BJ (cell line): ENCODE data around the gene MRPL27. TPM values are rescaled to one million over a fixed set of nuclear protein-coding genes. Genes with fewer than 3 reads are reported as not detected.

Experiments used
- CTCF ChIA-PET: fragments of 350-600 bp; formaldehyde crosslinking; extraction: SDS; loops from one replicate; lab custom pipeline; 2021; ENCODE audit warnings: antibody characterized with exemption, inconsistent platforms; lab: Yijun Ruan, JAX
- POLR2A ChIA-PET: fragments of 300-600 bp; sonication (Branson Sonifier 250); formaldehyde crosslinking; extraction: SDS; loops from one replicate; lab custom pipeline; 2021; ENCODE audit warnings: antibody characterized with exemption; lab: Charles Lee
- DNase-seq: peaks from one replicate; pipeline ENCODE4 v3.0.0-alpha.2; 2011; ENCODE audit warnings: low read depth
- H3K27me3 ChIP-seq: 2 replicates; pipeline ENCODE4 v1.6.0; 2011; ENCODE audit warnings: low read length; ENCODE audit not compliant: control insufficient read depth, insufficient read depth
- H3K36me3 ChIP-seq: 2 replicates; pipeline ENCODE4 v1.5.1; 2011; ENCODE audit warnings: low read length; ENCODE audit not compliant: control insufficient read depth, insufficient read depth
- H3K4me3 ChIP-seq: 2 replicates; pipeline ENCODE4 v1.5.1; 2011; ENCODE audit warnings: low read depth, mild to moderate bottlenecking, control low read depth, low read length
- polyA plus RNA-seq: library from polyadenylated mRNA; depleted of rRNA; stranded (reverse); fragments of >200 nt; gene quantifications from 2 replicates; pipeline ENCODE4 v1.2.3, GENCODE V29; 2011
- TF ChIP-seq, protein P1 (sequence below): IDR thresholded peaks from 2 replicates; pipeline ENCODE4 v1.5.1; 2011; ENCODE audit warnings: low read depth, mild to moderate bottlenecking, control low read depth, inconsistent platforms, low read length, moderate library complexity; ENCODE audit not compliant: insufficient read depth

Gene MRPL27
- polyA plus RNA-seq, 1 experiment: 142 TPM

DNA sequence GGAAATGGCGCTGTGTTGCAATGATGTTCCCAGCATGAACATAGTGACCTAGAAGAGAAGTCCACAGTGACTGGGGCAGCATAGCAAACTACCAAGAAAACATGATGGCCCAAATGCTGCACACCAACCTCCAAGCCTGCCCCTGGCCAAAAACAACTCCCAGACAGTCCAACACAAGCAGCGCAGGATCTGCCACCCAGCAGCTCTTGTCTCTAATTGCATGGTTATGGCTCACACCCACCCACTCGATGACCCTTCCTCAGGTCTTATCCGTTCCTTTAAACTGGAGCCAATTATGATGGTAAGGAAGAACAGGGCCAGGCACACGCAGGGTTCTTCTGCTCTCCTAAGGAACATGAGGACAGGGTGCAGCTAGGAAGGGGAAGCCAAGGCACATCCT is 2.9 kb downstream of the MRPL27 start:
- H3K4me3 ChIP-seq: no peak overlapping the region
- CTCF ChIA-PET: interaction anchor here (0.5 to 2.1 kb wide), 3 partner anchors 8 to 97 kb away, joined by 3 to 13 read pairs (median 3); no protein-coding TSS in a partner anchor
- no peak for DNase-seq
- no peaks in the 10 kb centered on the region for H3K27me3 ChIP-seq
- POLR2A ChIA-PET: no interaction called here
- peaks cover 26% of the 10 kb centered on the region for H3K36me3 ChIP-seq
- TF ChIP-seq, protein P1, sequence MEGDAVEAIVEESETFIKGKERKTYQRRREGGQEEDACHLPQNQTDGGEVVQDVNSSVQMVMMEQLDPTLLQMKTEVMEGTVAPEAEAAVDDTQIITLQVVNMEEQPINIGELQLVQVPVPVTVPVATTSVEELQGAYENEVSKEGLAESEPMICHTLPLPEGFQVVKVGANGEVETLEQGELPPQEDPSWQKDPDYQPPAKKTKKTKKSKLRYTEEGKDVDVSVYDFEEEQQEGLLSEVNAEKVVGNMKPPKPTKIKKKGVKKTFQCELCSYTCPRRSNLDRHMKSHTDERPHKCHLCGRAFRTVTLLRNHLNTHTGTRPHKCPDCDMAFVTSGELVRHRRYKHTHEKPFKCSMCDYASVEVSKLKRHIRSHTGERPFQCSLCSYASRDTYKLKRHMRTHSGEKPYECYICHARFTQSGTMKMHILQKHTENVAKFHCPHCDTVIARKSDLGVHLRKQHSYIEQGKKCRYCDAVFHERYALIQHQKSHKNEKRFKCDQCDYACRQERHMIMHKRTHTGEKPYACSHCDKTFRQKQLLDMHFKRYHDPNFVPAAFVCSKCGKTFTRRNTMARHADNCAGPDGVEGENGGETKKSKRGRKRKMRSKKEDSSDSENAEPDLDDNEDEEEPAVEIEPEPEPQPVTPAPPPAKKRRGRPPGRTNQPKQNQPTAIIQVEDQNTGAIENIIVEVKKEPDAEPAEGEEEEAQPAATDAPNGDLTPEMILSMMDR: no peak

DNA sequence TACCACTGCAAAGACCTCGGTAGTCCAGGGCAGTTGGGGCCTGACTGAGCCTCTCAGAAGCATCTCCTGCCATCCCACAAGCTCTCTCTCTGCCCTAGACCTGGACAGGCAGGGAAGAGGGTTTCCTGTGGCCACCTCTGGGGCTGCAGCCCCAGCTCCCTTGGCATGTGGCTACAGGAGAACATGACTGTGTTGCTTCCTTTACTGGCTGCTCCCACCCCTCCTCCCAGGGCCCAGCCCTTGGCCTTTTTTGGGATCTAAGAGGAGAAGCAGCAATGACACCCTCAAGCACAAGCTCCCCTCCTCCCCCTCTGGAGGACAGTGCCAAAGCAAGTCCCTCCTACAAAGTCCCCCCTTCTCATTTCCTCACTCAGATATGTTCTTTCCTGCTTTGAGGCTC is 5.6 kb downstream of the MRPL27 start:
- H3K36me3 ChIP-seq: peaks cover 27% of the 10 kb centered on the region
- H3K4me3 ChIP-seq: no peak overlapping the region
- TF ChIP-seq, protein P1: no peak
- no peaks in the 10 kb centered on the region for H3K27me3 ChIP-seq
- no peak for DNase-seq
- ChIA-PET CTCF (no interaction called here), POLR2A (no interaction called here)

DNA sequence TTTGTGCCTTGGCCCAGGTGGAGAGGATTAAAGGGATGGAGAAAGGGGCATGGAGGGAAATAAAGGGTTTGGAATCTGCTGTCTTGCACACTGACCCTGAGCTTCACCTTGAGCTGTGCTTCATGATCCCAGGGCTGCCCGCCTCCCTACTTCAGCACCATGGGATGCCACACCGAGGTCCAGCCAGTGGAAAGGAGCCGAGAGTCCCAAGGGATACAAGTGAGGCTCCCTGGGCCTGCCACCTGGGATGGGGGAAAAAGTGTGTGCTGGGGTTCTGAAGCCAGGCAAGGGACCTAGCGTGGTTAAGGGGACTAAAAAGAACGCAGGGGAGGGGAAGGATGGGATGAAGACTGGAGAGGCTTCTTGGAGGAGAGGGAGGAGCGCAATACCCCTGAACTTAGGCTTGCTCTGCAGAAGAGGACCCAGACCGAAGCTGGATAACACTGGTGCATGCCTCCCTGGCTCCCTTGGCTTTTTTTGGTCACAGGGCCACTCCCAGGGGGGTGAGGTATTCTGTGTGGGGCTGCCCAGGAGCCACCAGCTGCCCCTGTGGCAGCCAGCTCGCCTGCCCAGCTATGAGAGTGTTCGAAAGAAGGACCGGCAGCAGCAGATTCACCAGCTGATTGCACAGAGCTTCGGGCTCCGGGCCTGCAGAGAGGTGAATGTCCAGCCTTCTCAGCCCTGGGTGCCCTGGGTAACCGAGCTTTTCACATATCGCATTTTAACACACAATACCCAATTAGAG is 7.2 kb downstream of the MRPL27 start:
- peaks cover 29% of the 10 kb centered on the region for H3K36me3 ChIP-seq
- POLR2A ChIA-PET: no interaction called here
- CTCF ChIA-PET: interaction anchor here (0.6 to 2.5 kb wide), 6 partner anchors 11 to 1306 kb away, joined by 3 to 12 read pairs (median 5); partner anchors contain the start of gene LRRC59
- TF ChIP-seq, protein P1: no peak
- no peak overlapping the region for H3K4me3 ChIP-seq
- H3K27me3 ChIP-seq: no peaks in the 10 kb centered on the region
- DNase-seq: no peak

DNA sequence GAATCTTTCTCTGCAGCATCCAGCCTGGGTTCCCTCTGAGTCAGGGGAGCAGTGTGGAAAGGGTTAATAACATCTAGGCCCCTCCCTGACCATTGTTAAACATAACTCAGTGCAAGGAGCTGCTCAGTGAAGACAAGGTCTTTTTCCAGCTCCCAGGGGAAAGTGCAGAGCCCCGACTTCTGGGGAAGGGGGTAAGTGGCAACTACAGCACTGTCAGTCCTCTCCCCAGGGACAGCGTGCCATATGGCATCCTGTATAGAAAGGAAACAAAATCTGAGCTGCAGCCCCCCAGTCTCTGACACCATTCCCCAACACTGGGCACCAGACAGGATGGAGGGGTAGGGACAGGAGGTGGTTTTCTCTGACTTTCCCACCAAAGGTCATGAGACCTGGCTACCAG is 7.8 kb downstream of the MRPL27 start:
- Histone ChIP-seq H3K27me3 (no peaks in the 10 kb centered on the region), H3K36me3 (peaks cover 28% of the 10 kb centered on the region), H3K4me3 (no peak overlapping the region)
- POLR2A ChIA-PET: no interaction called here
- DNase-seq: no peak
- CTCF ChIA-PET: interaction anchor here (1.0 to 2.5 kb wide), 7 partner anchors 10 to 224 kb away, joined by 3 to 12 read pairs (median 5); partner anchors contain the start of gene LRRC59
- TF ChIP-seq, protein P1: no peak

DNA sequence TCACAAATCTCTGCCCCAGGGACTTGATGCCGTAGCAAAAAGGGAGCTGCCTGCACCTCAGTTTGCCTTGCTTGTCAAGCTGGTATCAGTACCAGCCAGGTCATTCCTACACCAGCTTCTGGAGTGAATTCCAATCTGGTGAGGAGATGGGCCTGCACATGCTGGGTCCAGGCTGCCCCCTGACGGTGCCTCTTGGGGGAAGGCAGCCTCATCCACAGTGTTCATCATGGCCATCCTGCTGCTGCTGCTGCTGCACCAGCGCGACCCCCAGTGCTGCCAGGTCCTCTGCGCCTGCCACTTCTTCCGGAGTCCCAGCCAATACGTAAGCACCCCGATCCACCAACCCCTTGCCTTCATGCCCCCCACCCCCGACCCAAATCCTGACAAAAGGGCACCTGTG is 8.3 kb downstream of the MRPL27 start:
- no peaks in the 10 kb centered on the region for H3K27me3 ChIP-seq
- no peak overlapping the region for H3K4me3 ChIP-seq
- H3K36me3 ChIP-seq: peaks cover 26% of the 10 kb centered on the region
- ChIA-PET POLR2A (no interaction called here), CTCF (interaction anchor here (0.6 to 2.5 kb wide), 6 partner anchors 10 to 224 kb away, joined by 3 to 12 read pairs (median 4); partner anchors contain the start of gene LRRC59)
- TF ChIP-seq, protein P1: peak; percentile 43
- no peak for DNase-seq
